Osteocyte (in vitro differentiated cells): ENCODE measurements around the gene BMP5. TPM values are rescaled to one million over a fixed set of nuclear protein-coding genes. Genes with fewer than 3 reads are reported as not detected.

Source experiments
- DNase-seq: peaks from one replicate; pipeline ENCODE4 v3.0.0; 2021; ENCODE audit warnings: mixed read lengths; ENCODE audit not compliant: unreplicated experiment; ENCODE audit errors: extremely low spot score
- H3K27ac Mint-ChIP-seq: one replicate; pipeline ENCODE4 v1.8.0; 2021; ENCODE audit warnings: mild to moderate bottlenecking, mixed read lengths; ENCODE audit not compliant: unreplicated experiment
- H3K27me3 Mint-ChIP-seq: one replicate; pipeline ENCODE4 v1.8.0; 2021; ENCODE audit warnings: mixed read lengths; ENCODE audit not compliant: unreplicated experiment
- H3K36me3 Mint-ChIP-seq: one replicate; pipeline ENCODE4 v1.8.0; 2021; ENCODE audit warnings: mixed read lengths; ENCODE audit not compliant: unreplicated experiment
- H3K4me1 Mint-ChIP-seq: one replicate; pipeline ENCODE4 v1.8.0; 2021; ENCODE audit warnings: mixed read lengths; ENCODE audit not compliant: unreplicated experiment
- H3K4me3 Mint-ChIP-seq: one replicate; pipeline ENCODE4 v1.8.0; 2021; ENCODE audit warnings: mild to moderate bottlenecking, moderate library complexity, mixed read lengths; ENCODE audit not compliant: unreplicated experiment
- H3K9me3 Mint-ChIP-seq: one replicate; pipeline ENCODE4 v1.8.0; 2021; ENCODE audit warnings: mixed read lengths; ENCODE audit not compliant: unreplicated experiment
- total RNA-seq: library from RNA; stranded (reverse); gene quantifications from 2 replicates; pipeline ENCODE4 v1.2.1, GENCODE V29; 2021
- TF ChIP-seq, protein P1 (sequence below): fragments of 200-600 bp; sonication (generic); IDR thresholded peaks from 2 replicates; pipeline ENCODE4 v1.5.0; 2021; ENCODE audit warnings: antibody characterized with exemption, mild to moderate bottlenecking, moderate library complexity

Gene BMP5
- total RNA-seq, 1 donor from 2014 or later: not detected

- Mint-ChIP-seq H3K4me1 (peaks cover 17% of the 10 kb centered on the region), H3K4me3 (no peak overlapping the region), H3K9me3 (peaks cover 5% of the 10 kb centered on the region), H3K36me3 (no peaks in the 10 kb centered on the region), H3K27me3 (no peaks in the 10 kb centered on the region), H3K27ac (no peak overlapping the region)
- DNase-seq: no peak
- TF ChIP-seq, protein P1, sequence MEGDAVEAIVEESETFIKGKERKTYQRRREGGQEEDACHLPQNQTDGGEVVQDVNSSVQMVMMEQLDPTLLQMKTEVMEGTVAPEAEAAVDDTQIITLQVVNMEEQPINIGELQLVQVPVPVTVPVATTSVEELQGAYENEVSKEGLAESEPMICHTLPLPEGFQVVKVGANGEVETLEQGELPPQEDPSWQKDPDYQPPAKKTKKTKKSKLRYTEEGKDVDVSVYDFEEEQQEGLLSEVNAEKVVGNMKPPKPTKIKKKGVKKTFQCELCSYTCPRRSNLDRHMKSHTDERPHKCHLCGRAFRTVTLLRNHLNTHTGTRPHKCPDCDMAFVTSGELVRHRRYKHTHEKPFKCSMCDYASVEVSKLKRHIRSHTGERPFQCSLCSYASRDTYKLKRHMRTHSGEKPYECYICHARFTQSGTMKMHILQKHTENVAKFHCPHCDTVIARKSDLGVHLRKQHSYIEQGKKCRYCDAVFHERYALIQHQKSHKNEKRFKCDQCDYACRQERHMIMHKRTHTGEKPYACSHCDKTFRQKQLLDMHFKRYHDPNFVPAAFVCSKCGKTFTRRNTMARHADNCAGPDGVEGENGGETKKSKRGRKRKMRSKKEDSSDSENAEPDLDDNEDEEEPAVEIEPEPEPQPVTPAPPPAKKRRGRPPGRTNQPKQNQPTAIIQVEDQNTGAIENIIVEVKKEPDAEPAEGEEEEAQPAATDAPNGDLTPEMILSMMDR: no peak
Measured at GRCh38 chr6:55898342-55898741, 23.0 kb upstream of the BMP5 start.

DNA sequence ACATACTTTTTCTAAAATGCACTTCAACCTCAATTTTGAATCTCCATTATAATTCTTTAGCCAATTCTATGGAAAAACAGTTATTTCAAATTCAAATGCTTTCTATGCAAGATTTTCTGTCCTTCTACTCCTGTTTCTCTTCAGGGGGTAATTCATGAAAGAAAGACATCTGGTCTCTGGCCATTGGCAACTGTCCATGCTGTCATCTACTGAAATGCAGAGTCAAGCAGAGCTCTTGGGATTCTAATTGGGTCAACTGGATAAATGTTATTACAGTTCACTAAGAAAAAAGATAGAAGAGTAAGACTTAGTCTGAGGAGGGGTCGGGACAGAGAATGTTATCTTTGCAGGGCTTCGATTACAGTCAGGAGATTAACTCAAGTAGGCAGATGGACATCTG, 22.0 kb upstream of the BMP5 start:
- TF ChIP-seq, protein P1: no peak

GRCh38 chr6:55895972-55896730, 20.8 kb upstream of the BMP5 start:
- Mint-ChIP-seq H3K27me3 (no peaks in the 10 kb centered on the region), H3K9me3 (peaks cover 5% of the 10 kb centered on the region), H3K36me3 (no peaks in the 10 kb centered on the region), H3K4me1 (peaks cover 11% of the 10 kb centered on the region), H3K4me3 (no peak overlapping the region), H3K27ac (no peak overlapping the region)
- TF ChIP-seq, protein P1: no peak
- no peak for DNase-seq

More for the DNA sequence above, 22.0 kb upstream of the BMP5 start:
- DNase-seq: no peak
- Mint-ChIP-seq H3K27ac (no peak overlapping the region), H3K4me3 (no peak overlapping the region), H3K27me3 (no peaks in the 10 kb centered on the region), H3K4me1 (peaks cover 11% of the 10 kb centered on the region), H3K36me3 (no peaks in the 10 kb centered on the region), H3K9me3 (peaks cover 5% of the 10 kb centered on the region)

GRCh38 chr6:55892749-55893357, 17.5 kb upstream of the BMP5 start:
- no peak overlapping the region for H3K27ac Mint-ChIP-seq
- H3K4me1 Mint-ChIP-seq: peaks cover 6% of the 10 kb centered on the region
- no peak for DNase-seq

DNA sequence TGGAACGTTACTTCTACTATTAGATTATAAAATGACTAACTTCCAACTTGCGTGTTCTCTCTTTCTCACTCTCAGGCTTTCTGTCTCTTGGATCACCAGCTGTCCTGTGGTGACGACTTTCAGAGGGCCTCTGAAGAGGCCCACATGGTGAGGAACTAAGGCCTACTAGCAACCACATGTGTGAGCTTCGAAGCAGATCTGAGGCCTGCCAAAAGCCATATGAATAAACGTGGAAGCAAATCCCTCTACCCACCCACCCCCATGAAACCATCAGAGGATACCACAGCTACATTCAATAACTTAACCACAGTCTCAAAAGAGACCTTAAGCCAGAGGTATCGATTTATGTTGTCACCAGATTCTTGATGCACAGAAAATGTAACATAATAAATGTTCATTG, 13.5 kb upstream of the BMP5 start:
- Mint-ChIP-seq H3K27me3 (no peaks in the 10 kb centered on the region), H3K4me3 (no peak overlapping the region), H3K36me3 (no peaks in the 10 kb centered on the region), H3K9me3 (no peaks in the 10 kb centered on the region), H3K27ac (no peak overlapping the region), H3K4me1 (no peaks in the 10 kb centered on the region)
- no peak for DNase-seq
- TF ChIP-seq, protein P1: no peak

More at GRCh38 chr6:55892749-55893357, 17.5 kb upstream of the BMP5 start:
- Mint-ChIP-seq H3K27me3 (no peaks in the 10 kb centered on the region), H3K9me3 (peaks cover 5% of the 10 kb centered on the region), H3K4me3 (no peak overlapping the region), H3K36me3 (no peaks in the 10 kb centered on the region)
- TF ChIP-seq, protein P1: no peak
